ENCODE measurements around the gene STX1B.

Gene STX1B

DNA sequence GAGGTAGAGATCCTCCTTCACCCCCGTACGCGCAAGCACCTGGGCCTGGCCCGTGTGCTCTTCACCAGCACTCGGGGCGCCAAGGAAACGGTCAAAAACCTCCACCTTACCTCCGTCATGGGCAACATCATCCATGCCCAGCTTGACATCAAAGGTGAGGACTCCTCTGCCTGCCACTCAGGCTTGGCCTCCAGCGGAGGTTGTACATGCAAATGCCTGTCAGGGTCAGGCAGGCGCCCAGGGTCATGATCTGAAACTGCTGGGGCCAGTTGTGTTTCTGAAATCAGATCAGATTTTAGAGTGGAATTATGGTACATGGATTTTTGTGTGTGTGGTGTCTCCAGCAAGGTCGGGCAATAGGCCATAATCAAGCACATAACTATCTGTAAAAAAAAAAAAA lies 49.1 kb downstream of the STX1B start:
- in situ Hi-C loops (cut with HindIII; ENCODE audit: low pct_ligation_motif_present, low pct_unique_long_range_greater_than_20kb, low sequenced_read_pairs): no loop called here
- DNase-seq: no peak

DNA sequence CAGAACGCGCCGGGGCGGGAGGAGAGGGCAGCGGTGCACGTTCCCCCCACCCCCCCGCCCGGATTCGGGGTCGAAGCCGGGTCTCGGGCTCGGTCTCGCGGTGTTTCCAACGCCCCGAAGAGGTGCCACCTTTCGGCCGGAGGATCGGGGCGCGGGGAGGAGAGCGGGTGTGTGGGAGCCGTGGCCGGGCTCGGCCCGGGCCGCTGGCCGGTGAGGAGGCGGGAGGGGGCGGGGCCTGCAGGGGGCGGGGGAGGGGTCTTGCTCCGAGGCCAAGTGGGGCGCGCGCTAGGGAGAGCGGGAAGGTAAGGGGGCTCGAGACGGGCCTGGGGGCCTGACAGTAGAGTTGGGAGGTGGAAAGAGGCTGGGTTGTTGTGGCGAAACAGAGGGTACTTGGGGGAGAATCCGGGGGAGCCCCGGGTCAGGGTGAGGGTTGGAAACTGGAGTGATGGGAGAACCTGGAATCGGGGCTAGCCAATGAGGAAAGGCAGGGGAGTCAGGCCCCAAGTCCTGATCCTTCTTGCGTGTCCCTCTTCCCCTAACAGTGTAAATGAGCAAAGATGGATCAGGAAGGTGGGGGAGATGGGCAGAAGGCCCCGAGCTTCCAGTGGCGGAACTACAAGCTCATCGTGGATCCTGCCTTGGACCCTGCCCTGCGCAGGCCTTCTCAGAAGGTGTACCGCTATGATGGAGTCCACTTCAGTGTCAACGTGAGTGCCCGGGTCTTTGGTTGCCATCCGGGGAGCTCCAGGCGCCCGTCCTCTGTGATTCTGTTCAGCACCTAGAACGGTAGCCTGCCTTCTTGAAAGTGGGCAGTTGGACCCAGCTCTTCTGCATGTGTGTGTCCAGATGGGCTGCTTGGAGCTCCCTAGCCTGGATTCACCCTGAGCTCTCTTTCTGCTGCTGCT lies 52.0 kb downstream of the STX1B start:
- in situ Hi-C loops (cut with HindIII; ENCODE audit: low pct_ligation_motif_present, low pct_unique_long_range_greater_than_20kb, low sequenced_read_pairs): no loop called here
- DNase-seq: peak; percentile 88

- in situ Hi-C loops (cut with HindIII; ENCODE audit: low pct_ligation_motif_present, low pct_unique_long_range_greater_than_20kb, low sequenced_read_pairs): no loop called here
- peak; percentile 96 for DNase-seq
Measured at GRCh38 chr16:30957456-30958174, 52.8 kb downstream of the STX1B start, which contains the start of gene SETD1A. TSS of gene SETD1A (plus strand) at chr16:30957754. CDS start at chr16:30958732, 978 bp downstream.

DNA sequence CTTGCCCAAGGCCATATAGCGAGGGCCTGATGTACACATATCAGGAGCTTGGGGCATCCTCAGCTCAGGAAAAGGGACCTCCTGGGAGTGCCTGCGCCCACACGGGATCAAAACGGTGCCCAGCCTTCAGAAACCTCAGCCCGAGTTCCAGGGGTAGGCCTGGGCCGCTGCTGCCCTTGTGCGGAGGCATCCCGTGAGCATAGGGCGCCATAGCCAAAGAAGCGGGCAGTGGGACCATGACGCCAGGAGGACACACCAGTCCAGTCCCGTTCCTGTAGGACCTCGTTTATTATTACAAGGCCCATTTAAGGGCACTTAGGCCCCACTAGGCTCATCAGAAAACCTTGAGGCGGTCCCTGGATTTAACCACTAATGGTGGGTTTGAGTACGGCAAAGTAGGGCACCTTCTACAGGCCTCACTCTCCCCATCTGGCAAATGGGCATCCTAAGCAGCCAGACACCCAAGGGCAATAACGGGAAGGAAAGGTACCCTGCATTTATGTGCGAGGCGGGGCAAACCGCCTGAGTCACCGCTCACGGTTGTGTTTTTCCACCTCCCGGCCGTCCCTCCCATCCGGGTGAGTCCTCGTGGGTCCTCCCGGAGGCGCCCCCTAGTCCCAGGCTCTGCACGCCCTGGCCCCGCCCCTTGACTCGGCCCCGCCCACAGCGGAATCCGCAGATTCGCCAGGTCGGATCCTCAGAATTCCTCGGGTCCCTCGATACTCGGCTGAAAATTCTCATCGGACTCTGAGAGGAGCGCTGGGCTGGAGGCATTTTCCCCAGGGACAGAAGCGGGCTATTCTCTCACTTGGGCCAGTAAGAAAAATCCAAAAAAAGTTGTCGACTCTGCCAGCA lies 53.6 kb downstream of the STX1B start:
- peak; percentile 93 for DNase-seq
- in situ Hi-C loops (cut with HindIII; ENCODE audit: low pct_ligation_motif_present, low pct_unique_long_range_greater_than_20kb, low sequenced_read_pairs): no loop called here

DNA sequence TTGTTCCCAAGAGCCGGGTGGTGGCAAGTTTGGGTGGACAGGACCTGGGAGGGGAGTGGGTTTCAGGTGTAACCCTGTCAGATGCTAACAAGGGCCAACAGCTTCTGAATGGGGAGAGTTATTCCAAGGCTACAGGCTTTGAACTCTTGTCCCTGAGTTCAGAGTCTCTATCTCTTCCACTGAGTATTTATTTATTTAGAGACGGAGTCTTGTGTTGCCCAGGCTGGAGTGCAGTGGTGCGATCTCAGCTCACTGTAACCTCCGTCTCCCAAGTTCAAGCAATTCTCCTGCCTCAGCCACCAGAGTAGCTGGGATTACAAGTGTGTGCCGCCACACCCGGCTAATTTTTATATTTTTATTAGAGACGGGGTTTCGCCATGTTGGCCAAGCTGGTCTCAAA lies 55.4 kb downstream of the STX1B start:
- in situ Hi-C loops (cut with HindIII; ENCODE audit: low pct_ligation_motif_present, low pct_unique_long_range_greater_than_20kb, low sequenced_read_pairs): no loop called here
- no peak for DNase-seq

DNA sequence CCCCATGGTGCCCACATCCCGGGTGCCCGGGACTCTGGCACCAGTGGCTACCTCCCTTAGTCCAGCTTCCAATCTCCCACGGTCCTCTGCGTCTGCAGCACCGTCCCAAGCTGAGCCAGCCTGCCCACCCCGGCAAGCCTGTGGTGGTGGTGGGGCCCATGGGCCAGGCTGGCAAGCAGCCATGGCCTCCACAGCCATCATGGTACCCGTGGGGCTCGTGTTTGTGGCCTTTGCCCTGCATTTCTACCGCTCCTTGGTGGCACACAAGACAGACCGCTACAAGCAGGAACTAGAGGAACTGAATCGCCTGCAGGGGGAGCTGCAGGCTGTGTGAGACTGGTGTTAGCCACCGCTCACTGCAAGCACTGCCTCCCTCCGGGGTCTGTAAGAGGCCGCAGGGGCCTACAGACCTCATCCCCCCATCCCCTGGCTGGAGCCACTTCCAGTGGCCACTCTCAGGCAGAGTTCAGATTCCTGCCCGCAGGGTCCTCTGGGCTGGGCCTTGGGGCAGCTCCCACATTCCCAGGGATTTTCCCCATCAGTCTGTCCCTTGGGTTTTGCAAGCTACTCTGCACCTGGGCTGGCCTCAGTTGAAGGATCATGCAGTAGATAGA lies 56.8 kb downstream of the STX1B start:
- in situ Hi-C loops (cut with HindIII; ENCODE audit: low pct_ligation_motif_present, low pct_unique_long_range_greater_than_20kb, low sequenced_read_pairs): no loop called here
- peak; percentile 82 for DNase-seq

- no peak for DNase-seq
- in situ Hi-C loops (cut with HindIII; ENCODE audit: low pct_ligation_motif_present, low pct_unique_long_range_greater_than_20kb, low sequenced_read_pairs): no loop called here
Measured at GRCh38 chr16:30953111-30953510, 57.3 kb downstream of the STX1B start.

GRCh38 chr16:30951750-30952149 lies 58.7 kb downstream of the STX1B start:
- DNase-seq: no peak
- in situ Hi-C loops (cut with HindIII; ENCODE audit: low pct_ligation_motif_present, low pct_unique_long_range_greater_than_20kb, low sequenced_read_pairs): no loop called here

GRCh38 chr16:30951193-30951592 lies 59.2 kb downstream of the STX1B start:
- in situ Hi-C loops (cut with HindIII; ENCODE audit: low pct_ligation_motif_present, low pct_unique_long_range_greater_than_20kb, low sequenced_read_pairs): no loop called here
- no peak for DNase-seq

- in situ Hi-C loops (cut with HindIII; ENCODE audit: low pct_ligation_motif_present, low pct_unique_long_range_greater_than_20kb, low sequenced_read_pairs): no loop called here
- no peak for DNase-seq
Measured at GRCh38 chr16:30950516-30951065, 59.8 kb downstream of the STX1B start.

- in situ Hi-C loops (cut with HindIII; ENCODE audit: low pct_ligation_motif_present, low pct_unique_long_range_greater_than_20kb, low sequenced_read_pairs): no loop called here
- DNase-seq: peak; percentile 95
Measured at GRCh38 chr16:30949650-30950515, 60.6 kb downstream of the STX1B start.

DNA sequence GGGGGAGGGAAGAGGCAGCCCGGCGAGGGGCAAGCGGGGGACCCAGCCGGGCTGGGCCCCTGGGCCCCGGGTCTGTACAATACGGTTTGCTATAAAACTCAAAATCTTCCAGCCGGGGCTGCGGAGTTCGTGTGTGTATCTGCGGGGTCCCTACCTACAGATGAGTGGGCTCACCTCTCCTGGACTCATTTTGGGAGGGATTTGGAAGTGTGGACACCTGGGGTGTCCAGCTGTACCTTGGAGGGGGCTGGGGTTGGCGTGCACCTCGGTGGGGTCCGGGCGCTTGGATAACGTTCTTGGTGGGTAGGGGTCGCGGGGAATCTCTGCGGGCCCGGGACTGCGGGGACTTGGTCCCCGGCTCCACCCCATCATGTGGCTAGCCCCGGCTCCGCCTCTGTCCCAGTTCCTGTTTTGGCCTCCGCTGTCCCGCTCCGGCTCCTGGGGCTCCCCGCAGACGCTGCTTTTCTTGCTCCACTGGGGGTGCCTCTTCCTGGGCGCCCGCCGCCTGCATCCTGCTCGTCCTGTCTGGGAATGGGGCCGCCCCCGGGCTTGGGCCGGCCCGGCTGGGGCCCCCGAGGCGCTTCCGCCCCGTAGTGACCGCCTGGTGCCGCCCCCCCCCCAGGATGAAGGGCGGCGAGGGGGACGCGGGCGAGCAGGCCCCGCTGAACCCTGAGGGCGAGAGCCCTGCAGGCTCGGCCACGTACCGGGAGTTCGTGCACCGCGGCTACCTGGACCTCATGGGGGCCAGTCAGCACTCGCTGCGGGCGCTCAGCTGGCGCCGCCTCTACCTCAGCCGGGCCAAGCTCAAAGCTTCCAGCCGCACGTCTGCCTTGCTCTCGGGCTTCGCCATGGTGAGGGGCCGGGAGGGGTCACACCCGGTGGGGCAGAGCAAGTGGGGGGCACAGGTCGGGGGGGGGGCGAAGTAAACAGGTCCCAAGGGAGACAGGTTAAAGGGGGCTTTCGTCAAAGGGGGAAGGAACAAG lies 61.5 kb downstream of the STX1B start, which contains the start of gene ORAI3:
ORAI3 (plus strand) TSS at position 402 of the 983 bp plus-strand sequence; CDS start at position 624, 222 bp downstream.
- peak; percentile 73 for DNase-seq
- in situ Hi-C loops (cut with HindIII; ENCODE audit: low pct_ligation_motif_present, low pct_unique_long_range_greater_than_20kb, low sequenced_read_pairs): no loop called here

GRCh38 chr16:30947859-30948666 lies 62.4 kb downstream of the STX1B start:
- in situ Hi-C loops (cut with HindIII; ENCODE audit: low pct_ligation_motif_present, low pct_unique_long_range_greater_than_20kb, low sequenced_read_pairs): no loop called here
- DNase-seq: peak; percentile 99

GRCh38 chr16:30947541-30947858 lies 62.9 kb downstream of the STX1B start:
- no peak for DNase-seq
- in situ Hi-C loops (cut with HindIII; ENCODE audit: low pct_ligation_motif_present, low pct_unique_long_range_greater_than_20kb, low sequenced_read_pairs): no loop called here

- no peak for DNase-seq
- in situ Hi-C loops (cut with HindIII; ENCODE audit: low pct_ligation_motif_present, low pct_unique_long_range_greater_than_20kb, low sequenced_read_pairs): no loop called here
Measured at GRCh38 chr16:30946671-30947540, 63.5 kb downstream of the STX1B start.

Measured in ACHN (cell line).